CD1c-positive myeloid dendritic cell (primary cell): ENCODE data around the gene SHE.
A peak's percentile ranks its signal among the peaks of the same experiment; 100 is the strongest.

Experiments used
- DNase-seq: peaks from one replicate; pipeline ENCODE4 v3.0.0-alpha.2; 2016; ENCODE audit errors: extremely low spot score

The SHE gene

DNA sequence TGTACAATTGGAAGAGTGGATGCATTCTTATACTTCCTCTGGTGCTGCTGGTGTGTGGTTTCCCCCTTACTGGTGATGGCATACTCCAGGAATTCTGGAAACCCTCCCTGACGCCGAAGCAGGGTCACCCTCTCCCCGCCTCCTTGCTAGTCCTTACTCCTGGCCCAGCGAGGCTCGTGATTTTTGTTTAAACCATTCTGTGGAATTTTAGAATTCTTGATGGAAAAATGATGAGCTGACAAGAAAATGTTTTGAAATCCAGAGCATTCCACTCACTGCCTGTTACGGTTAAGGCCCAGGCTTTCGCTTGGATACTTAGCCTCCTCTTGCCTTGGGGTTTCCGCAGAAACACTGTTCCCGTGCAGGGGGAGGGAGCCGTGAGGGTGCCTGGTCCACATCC lies 55.9 kb downstream of the SHE start:
- DNase-seq: no peak

- DNase-seq: no peak
Measured at GRCh38 chr1:154445040-154445472, 57.2 kb downstream of the SHE start.

DNA sequence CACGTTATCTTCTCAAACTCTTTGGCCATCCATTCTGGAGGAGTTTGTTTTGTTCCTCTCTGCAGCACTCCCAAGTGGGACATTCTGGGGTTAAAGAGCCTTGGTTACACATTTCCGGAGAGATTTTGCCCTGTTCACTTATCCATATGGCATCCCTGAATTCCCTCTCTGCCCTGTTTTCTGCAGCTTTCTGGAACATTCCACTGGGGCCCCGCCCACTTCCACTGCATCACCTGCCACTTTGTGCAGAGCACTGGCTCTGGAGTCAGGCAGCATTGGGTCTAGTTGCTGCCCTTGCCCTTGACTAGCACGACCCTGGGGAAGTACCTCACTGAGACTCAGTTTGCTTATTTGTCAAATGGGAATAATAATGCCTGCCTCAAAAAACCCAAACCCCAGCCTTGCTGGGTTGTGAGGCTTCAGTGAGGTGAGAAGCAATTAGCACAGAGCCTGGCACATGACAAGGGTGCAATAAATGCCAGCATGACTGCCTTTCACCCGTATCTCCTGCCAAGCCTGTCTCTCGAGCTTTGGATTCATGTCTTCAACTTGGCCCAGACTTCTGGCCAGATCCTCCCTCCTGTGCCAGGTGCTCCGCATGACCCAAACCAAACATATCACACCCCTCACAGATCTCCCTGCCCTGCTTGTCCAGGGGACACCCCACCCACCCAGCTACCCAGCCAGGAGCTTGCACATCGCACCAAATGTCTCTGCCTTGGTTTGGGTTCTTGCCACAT lies 58.8 kb downstream of the SHE start:
- DNase-seq: no peak

DNA sequence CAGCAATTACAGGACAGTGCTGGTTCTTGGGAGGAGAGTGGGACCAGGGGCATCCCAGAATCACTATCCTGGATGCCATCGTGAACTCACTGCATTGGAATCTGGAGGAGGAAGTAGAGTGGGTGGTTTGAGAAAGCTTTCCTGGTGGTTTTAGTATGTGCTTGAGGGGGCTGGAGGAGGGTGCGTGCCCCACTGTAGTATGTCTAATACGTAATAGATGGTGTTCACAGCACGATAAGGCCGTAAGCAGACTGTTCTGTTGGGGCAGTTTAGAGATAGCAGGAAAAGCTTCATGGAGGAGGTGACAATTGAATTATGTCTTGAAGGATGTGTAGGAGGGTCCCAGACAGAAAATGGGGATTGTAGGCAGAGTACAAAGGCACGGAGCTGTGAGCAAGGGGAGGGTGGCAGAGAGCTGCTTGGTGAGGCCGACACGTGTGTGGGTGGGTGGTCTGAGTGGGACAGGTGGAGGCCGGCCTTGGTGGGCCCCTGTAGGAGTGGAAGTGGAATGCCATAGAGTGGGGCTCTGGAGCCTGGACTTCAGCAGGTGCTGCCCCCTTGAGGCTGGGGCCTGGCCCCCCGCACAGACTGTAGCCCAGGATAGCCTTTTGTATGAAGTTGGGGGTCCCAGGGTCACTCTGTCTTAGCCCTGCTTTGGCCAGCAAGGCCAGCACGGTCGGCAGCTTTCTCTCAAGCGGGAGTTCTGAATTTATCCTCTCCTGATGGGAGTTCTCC lies 60.0 kb downstream of the SHE start:
- peak; percentile 46 for DNase-seq

GRCh38 chr1:154441241-154441888 lies 60.8 kb downstream of the SHE start:
- no peak for DNase-seq

DNA sequence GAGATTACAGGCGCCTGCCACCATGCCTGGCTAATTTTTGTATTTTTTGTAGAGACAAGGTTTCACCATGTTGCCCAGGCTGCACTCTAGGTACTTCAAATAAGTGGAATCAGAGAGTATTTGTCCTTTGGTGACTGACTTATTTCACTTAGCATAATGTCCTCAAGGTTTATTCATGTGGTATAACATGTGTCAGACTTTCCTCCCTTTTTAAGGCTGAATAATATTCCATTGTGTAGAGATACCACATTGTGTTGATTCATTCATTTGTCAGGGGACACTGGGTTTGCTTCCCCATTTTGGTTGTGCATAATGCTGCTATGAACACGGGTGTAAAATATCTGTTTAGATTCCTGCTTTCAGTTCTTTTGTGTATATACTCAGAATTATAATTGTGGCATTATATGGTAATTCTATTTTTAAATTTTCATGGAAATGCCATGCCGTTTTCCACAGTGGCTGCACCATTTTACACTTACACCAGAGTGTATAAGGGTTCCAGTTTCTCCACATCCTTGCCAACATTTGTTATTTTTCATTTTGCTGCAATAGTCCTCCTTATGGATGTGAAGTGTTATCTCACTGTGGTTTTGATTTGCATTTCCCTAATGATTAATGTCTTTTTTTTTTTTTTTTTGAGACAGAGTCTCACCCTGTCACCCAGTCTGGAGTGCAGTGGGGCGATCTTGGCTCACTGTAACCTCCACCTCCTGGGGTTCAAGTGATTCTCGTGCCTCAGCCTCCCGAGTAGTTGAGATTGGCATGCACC lies 62.0 kb downstream of the SHE start:
- peak; percentile 65 for DNase-seq

- no peak for DNase-seq
Measured at GRCh38 chr1:154436433-154436832, 65.8 kb downstream of the SHE start.

DNA sequence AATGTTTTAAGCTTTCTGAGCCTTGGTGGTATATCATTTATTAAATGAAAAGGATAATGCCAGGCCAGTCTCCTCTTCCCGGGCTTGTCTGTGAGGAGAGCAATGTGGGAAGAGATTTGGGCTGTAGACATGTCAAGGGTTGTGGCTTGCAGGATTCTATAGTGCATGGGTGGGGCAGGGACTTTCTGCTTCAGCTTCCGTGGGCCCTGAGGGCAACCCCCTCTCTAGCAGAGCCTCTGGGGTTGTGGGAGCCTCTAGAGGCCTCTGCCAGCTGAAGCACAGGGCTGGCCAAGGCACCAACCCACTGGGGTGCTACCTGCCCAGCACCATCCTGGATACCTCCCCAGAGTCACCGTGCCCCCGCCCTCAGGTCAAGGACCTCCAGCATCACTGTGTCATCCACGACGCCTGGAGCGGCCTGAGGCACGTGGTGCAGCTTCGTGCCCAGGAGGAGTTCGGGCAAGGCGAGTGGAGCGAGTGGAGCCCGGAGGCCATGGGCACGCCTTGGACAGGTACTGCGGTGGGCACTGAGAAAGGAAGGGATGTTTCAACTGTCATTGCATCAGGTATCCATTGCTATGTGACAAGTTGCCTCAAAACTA lies 66.5 kb downstream of the SHE start:
- no peak for DNase-seq

DNA sequence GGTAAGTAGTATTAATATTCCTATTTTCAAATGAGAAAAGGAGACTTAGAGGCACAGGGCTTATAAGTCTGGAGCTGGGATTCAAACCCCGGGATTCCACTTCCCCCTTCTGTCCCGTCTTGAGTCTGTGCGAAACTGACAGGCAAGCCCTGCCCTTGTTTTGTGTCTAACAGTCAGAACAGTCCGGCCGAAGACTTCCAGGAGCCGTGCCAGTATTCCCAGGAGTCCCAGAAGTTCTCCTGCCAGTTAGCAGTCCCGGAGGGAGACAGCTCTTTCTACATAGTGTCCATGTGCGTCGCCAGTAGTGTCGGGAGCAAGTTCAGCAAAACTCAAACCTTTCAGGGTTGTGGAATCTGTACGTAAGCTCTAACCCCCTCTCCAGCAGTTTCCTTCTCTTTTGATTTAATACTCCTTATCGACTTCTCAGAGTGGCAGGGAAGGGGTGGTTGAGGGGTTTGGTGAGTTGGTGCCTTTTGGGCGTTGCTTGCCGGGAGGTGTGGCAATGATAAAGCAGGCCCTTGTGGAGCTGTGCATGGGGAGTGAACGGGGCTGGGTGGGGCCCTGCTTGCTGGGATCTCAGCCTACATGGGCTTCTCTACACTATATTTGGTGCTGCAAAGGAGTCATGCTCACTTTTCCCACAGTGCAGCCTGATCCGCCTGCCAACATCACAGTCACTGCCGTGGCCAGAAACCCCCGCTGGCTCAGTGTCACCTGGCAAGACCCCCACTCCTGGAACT lies 67.7 kb downstream of the SHE start:
- DNase-seq: no peak

- DNase-seq: no peak
Measured at GRCh38 chr1:154433161-154433764, 68.9 kb downstream of the SHE start.

DNA sequence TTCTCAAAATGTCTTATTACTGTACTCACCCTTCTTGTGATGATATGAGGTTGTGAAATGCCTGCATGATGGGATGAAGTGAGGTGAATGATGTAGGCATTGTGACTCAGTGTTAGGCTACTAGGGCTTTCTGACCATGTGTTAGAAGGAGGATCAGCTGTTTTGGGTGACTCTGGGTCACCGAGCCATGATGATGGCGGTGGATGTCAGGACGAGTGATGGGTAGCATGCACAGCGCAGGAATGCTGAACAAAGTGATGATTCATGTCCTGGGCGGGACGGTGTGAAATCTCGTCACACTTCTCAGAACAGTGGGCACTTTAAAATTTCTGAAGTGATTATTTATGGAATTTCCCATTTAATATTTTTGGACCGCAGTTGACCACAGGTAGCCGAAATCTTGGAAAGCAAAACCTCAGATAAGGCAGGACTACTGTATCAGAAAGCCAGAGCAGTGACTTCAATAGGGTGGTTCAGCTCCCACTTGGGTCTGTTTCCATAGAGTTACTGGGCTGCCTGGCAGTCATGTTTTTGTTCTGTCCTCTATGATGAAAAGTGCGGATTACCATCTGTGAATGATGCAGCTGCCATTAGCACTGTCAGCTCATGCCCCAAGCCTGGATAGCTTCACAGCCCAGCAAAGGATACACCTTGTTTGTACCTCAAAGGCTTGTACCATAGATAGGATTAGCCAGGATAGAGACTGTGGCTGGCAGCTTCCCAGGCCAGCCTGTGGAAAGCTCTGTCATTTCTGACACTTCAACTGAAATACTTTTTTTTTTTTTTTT lies 70.4 kb downstream of the SHE start:
- DNase-seq: peak; percentile 84

- no peak for DNase-seq
Measured at GRCh38 chr1:154430903-154431302, 71.3 kb downstream of the SHE start.

- DNase-seq: no peak
Measured at GRCh38 chr1:154429841-154430611, 72.2 kb downstream of the SHE start.
